Measurements from ENCODE around the gene LHFPL2.

The LHFPL2 gene, protein sequence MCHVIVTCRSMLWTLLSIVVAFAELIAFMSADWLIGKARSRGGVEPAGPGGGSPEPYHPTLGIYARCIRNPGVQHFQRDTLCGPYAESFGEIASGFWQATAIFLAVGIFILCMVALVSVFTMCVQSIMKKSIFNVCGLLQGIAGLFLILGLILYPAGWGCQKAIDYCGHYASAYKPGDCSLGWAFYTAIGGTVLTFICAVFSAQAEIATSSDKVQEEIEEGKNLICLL

DNA sequence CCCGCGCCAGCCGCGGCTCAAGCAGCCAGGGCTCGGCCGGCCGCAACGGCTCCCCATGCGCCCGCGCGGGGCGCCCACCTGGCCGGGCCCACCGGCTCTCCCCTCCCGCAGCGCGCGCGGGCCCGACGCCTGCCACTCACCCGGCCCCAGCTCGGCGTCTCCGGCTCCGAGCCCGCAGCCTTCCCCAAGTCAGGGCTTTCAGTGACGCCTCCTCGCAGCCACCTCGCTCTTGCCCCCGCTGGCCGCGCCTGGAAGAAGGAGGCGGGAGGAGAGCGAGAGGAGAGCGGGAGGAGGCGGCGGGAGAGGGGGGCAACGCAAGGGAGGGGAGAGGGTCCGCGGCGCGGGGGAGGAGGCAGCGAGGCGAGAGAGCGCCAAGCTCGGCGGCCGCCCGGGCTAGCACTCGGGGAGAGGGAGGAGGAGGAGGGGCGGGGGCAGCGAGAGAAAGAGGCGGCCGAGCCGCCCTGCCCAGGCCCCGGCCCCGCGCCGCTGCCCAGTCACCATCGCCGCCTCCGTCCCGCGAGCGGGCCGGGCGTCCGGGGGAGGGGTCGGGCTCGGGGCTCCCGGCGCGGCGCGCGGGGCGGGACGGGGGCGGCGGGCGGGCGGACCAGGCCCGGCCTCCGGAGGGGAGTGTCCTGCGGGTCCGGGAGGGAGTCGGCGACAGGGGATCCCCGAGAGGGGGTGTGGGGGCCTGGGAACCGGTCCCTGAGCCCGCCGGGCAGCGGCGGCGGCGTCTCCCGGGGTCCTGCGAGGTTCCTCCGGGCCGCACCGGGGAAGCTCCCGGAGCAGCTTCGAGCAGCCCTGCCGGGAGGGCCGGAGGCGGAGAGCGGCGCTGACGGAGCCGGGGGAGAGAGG lies at the start of gene LHFPL2:
LHFPL2 (minus strand) TSS at position 414 of the 852 bp plus-strand sequence. CDS start 138,559 bp downstream, outside the sequence.
- TF ChIP-seq GATA3 (IDR thresholded peaks at IDR 0.05; ENCODE audit: low read depth, low read length) (no peak), GATA2 (IDR thresholded peaks at IDR 0.05; ENCODE audit: low read depth, low read length) (no peak)

DNA sequence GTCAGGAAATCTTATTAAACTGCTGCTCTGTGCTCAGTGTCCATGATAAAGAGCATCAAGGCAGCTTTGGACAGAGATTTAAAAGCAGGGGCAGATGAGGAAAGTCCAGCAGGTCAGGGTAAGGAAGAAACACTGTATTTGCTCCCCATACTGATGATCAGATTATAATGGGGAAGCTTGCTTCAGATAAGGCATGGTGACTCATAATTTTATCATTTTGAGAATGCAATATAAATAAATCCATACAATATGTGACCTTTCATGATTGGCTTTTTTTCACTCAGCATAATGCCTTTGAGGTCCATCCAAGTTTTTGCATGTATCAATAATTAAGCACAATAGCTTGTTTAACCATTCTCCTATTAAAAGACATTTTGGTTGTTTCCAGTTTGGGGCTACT lies 48.1 kb upstream of the LHFPL2 start:
- TF ChIP-seq GATA2 (IDR thresholded peaks at IDR 0.05; ENCODE audit: low read depth, low read length) (peak; percentile 44; the same call in 1 of the 2 replicates), GATA3 (IDR thresholded peaks at IDR 0.05; ENCODE audit: low read depth, low read length) (no peak)

DNA sequence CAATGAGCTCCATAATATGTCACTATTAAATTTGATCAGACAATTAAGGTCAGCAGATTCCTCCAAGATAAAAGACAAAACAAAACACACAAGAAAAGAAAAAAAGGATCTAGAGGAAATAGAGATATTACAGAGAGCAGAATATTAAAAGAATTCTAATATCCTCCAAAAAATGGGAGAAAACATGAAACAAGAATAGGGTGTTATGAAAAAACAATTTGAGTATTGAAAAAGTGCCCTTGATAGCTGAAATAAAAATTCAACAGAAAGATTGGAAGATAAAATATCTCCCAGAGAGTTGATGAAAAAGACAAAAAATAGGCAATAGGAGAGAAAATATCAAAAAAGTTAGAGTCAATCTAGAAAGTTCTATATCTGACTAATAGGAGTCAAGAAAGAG lies 44.8 kb upstream of the LHFPL2 start:
- no peak for TF ChIP-seq GATA2 (IDR thresholded peaks at IDR 0.05; ENCODE audit: low read depth, low read length)
- no peak for TF ChIP-seq GATA3 (IDR thresholded peaks at IDR 0.05; ENCODE audit: low read depth, low read length)

DNA sequence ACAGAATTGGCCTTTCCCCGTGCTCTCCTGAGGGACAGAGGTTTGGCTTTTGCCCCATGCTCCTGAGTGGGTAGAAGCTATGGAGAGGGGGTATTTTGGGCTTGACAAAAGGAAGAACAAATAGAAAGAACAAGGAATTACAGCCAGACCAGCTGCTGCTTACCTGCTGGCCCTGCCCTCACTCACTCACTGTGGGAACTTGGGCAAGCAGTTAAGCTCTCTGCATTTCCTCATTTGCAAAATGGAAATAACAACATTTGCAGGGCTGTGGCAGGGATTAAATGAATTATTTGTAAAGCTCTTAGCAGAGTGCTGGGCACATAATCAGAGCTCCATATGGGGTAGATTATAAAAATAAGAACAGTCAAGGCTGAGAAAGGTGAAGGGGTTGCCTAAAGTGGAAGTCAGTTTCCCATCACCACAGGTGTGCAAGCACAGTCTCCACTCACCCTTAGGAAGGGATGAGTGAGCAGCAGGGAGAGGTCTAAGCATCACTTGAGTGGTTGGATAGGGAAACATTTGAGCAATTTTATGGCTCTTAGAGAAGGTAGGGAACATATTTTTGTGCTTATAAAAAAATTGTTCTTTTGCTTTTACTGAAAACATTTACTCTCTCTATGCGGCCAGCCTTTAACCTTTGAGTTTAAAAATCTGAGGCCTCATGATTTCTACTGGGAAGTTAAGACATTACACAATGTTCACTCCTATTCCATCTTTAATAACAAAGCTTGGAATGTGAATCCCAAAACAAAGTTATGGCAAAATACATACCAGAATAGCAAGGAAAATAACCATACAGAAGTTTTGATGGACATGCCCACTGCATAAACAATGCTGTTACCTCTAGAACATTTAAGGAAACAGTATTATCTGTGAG lies 42.8 kb upstream of the LHFPL2 start:
- TF ChIP-seq GATA3 (IDR thresholded peaks at IDR 0.05; ENCODE audit: low read depth, low read length) (no peak), GATA2 (IDR thresholded peaks at IDR 0.05; ENCODE audit: low read depth, low read length) (no peak)

DNA sequence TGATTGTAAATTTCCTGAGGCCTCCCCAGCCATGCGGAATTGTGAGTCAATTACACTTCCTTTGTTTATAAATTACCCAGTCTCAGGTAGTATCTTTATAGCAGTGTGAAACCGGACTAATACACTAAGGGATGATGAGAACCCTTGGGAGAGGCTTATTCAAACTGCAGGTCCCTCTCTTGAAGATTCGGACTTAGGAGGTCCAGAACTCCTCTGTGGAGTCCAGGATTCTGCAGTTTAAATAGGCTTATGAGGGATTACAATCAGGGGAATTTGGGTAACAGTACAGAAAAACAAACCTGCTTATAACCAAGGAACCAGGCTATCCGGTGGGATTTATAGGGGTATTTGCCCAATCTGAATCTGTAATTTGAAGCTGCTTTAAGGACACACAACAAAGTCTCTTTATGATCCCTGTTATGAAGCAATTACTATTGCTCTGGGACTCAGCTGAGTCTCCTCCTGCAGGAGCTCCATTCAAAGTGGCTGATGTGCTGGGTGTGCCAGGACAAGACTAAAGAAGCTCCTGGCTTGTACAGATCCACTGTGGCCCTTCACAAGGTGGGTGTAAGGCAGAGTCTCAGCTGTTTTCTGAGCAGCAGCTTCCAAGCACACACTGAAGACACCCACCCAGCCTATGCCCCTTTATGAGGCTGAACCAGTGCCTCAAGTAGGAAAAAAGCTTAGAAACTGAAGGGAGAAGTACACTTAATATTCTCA lies 41.8 kb upstream of the LHFPL2 start:
- no peak for TF ChIP-seq GATA3 (IDR thresholded peaks at IDR 0.05; ENCODE audit: low read depth, low read length)
- no peak for TF ChIP-seq GATA2 (IDR thresholded peaks at IDR 0.05; ENCODE audit: low read depth, low read length)

DNA sequence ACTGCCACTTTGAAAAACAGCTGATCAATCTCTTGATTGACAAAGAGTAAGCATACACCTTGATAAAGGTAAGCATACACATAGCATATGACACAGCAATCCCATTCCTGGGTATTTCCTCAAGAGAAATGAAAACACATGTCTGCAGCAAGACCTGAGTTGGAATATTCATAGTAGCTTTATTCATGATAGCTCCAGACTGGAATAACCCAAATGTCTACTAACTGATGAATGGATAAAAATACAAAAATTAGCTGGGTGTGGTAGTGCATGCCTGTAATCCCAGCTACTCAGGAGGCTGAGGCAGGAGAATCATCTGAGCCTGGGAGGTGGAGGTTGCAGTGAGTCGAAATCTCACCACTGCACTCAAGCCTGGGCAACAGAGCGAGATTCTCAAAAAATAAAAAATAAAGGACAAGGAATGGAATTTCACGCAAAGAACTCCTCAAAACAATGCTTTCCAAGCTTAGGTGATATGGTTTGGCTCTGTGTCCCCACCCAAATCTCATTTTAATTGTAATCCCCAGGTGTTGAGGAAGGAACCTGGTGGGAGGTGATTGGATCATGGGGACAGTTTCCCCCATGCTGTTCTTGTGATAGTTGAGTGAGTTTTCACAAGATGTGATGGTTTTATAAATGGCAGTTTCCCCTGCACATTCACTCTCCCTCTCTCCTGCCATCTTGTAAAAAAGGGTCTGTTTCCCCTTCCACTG lies 41.1 kb upstream of the LHFPL2 start:
- no peak for TF ChIP-seq GATA2 (IDR thresholded peaks at IDR 0.05; ENCODE audit: low read depth, low read length)
- TF ChIP-seq GATA3 (IDR thresholded peaks at IDR 0.05; ENCODE audit: low read depth, low read length), result no peak

DNA sequence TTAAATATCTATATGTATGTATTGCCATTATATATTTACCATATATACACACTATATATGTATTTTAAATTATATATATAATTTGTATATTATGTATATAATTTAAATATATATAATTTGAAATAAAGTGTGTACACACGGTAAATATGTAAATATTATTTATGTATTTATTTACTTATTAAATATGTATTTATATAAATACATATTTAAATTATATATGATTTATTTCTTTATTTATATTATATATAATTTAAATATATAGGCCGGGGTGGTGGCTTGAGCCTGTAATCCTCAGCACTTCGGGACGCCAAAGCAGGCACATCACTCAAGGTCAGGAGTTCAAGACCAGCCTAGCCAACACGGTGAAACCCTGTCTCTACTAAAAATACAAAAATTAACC lies 31.3 kb upstream of the LHFPL2 start:
- TF ChIP-seq GATA3 (IDR thresholded peaks at IDR 0.05; ENCODE audit: low read depth, low read length), result no peak
- no peak for TF ChIP-seq GATA2 (IDR thresholded peaks at IDR 0.05; ENCODE audit: low read depth, low read length)

DNA sequence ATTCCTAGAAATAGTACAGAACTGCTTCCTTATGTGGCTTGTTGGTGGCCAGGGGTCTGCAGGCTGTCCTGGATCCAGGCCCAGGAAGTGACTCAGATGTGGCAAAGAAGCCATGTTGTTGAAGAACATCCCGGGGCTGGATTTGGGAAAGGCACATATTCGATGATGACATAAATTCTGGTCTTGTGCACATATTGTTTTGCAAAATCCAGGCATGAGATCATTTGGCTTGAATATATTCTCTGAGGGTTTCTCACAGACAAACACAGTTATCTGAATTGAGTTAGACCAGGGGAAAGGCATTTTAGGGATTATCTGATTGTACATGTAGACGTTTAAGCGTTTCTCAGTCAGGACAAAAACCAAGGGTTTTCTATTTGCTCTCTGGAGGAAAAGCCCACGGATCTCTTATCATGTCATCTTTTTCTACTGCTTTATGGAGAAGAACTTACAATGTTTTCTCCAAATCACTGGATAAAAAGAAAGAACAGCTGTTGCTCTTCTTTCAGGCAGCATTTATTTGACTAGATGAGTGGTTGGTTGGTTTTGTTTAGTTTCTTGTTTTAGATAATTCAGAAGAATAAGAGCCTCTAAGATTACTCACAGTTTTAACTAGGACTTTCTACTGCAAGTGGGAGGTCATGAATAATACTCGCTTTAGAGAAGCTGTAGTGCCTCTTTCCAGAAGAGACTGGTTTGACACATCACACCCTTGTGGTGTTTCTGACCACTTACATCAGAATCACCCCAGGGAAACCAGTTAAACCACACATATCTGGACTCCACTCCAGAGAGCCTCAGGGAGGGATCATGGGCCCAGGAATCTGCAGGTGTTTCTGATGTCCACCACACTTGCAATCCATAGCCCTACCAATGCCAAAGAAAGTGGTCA lies 29.5 kb upstream of the LHFPL2 start:
- peak; percentile 81 for TF ChIP-seq GATA2 (IDR thresholded peaks at IDR 0.05; ENCODE audit: low read depth, low read length)
- TF ChIP-seq GATA3 (IDR thresholded peaks at IDR 0.05; ENCODE audit: low read depth, low read length), result peak; percentile 89

DNA sequence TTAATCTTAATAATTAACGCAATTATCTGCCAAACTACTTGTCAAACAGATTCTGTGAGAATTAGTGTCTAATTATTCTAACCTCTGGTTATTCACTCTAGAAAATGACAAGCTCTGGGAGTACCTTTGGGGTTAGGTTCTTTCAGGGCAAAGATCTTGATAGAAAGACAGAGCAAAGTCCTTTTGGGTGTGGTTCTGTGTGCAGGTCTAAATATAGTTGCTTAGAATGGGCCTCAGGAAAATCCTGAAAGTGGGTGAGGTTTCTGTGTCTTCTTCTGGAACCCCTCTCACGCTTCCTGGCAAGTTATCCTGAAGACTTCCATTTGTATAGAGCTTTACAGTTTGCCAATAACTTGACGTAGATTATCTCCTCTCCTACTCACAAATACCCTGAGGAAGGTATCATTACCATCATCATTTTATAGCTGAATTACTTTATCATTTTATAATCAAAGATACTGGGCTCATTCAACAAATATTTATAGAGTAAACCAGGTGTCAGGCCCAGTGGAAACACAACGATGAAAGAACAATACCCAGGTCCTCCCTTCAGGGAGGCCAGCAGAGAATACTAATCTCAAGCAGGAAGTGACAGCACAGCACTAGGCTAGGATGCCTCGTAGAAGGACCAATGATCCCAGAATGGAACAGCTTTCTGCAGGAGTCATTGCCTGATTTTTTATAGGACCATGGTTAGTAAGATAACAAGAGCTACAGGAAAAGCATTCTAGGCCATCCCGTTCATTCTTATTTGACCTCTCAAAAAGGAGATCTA lies 27.6 kb upstream of the LHFPL2 start:
- no peak for TF ChIP-seq GATA2 (IDR thresholded peaks at IDR 0.05; ENCODE audit: low read depth, low read length)
- TF ChIP-seq GATA3 (IDR thresholded peaks at IDR 0.05; ENCODE audit: low read depth, low read length), result no peak

DNA sequence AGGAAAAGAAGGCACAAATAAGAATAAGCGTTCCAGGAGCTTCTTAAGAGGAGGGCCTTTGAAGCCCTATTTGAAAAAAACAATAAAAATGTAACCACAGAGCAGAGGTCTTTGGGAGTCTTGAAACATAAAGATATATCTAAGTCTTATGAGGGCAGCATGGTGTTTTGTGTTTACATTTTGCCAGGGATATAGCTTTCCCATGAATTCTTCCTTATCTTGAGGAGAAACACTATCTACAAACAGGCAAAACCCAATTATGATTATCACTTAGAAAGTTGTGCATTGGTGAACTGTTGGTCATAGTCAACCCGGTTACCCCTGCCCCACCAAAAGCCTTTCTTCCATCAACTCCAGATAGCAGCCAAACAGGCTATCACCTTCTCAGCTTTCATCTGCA lies 23.6 kb upstream of the LHFPL2 start:
- no peak for TF ChIP-seq GATA2 (IDR thresholded peaks at IDR 0.05; ENCODE audit: low read depth, low read length)
- TF ChIP-seq GATA3 (IDR thresholded peaks at IDR 0.05; ENCODE audit: low read depth, low read length), result no peak

DNA sequence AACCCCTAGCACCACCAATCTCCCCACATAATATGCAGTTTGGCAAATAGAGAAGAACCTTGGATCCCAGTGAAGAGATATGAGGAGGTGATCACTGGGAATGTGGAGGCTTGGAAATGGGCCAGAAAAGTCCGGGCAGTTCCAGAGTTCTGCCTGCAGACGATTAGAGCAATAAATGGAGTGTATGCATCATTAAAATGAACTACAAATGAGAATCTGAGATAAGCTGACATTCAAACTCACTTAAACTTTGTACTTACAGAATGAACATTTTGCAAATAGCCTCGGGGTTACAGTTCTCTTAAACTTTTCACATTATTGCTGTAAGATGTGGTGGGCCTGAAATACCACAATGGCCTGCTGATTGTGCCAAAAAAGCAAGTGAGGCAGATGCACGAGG lies 23.0 kb upstream of the LHFPL2 start:
- TF ChIP-seq GATA3 (IDR thresholded peaks at IDR 0.05; ENCODE audit: low read depth, low read length) (no peak), GATA2 (IDR thresholded peaks at IDR 0.05; ENCODE audit: low read depth, low read length) (no peak)

Measured in SH-SY5Y (cell line).